Neural progenitor cell (in vitro differentiated cells): ENCODE results near the gene PITPNM3. TPM values are rescaled to one million over a fixed set of nuclear protein-coding genes. Genes with fewer than 3 reads are reported as not detected.

ENCODE experiments used
- DNase-seq: peaks from one replicate; pipeline ENCODE4 v3.0.0-alpha.2; 2016; ENCODE audit warnings: low spot score
- H2AFZ ChIP-seq: fragments of 200-600 bp; sonication (generic); replicated peaks from 2 replicates; pipeline ENCODE4 v1.6.1; 2016; ENCODE audit warnings: antibody characterized with exemption
- H3F3A ChIP-seq: fragments of 200-600 bp; sonication (generic); 2 replicates; pipeline ENCODE4 v1.6.1; 2016; ENCODE audit warnings: antibody characterized with exemption, low read depth
- H3K27ac ChIP-seq: fragments of 200-600 bp; sonication (generic); 2 replicates; pipeline ENCODE4 v1.5.1; 2016; ENCODE audit warnings: mild to moderate bottlenecking
- H3K27me3 ChIP-seq: fragments of 200-600 bp; sonication (generic); 2 replicates; pipeline ENCODE4 v1.6.1; 2016; ENCODE audit warnings: mild to moderate bottlenecking, moderate library complexity
- H3K36me3 ChIP-seq: fragments of 200-600 bp; sonication (generic); 2 replicates; pipeline ENCODE4 v1.5.1; 2016
- H3K4me1 ChIP-seq: fragments of 200-600 bp; sonication (generic); 2 replicates; pipeline ENCODE4 v1.6.1; 2016; ENCODE audit warnings: mixed run types
- H3K4me2 ChIP-seq: fragments of 200-600 bp; sonication (generic); 2 replicates; pipeline ENCODE4 v1.6.1; 2016
- H3K4me3 ChIP-seq: fragments of 200-600 bp; sonication (generic); 2 replicates; pipeline ENCODE4 v1.5.1; 2016
- H3K79me2 ChIP-seq: fragments of 200-600 bp; sonication (generic); 2 replicates; pipeline ENCODE4 v1.6.1; 2016; ENCODE audit warnings: low read depth
- H3K9ac ChIP-seq: fragments of 200-600 bp; sonication (generic); 2 replicates; pipeline ENCODE4 v1.6.1; 2016
- H3K9me3 ChIP-seq: fragments of 200-600 bp; sonication (generic); 2 replicates; pipeline ENCODE4 v1.5.1; 2016; ENCODE audit warnings: low read depth
- H4K20me1 ChIP-seq: fragments of 200-600 bp; sonication (generic); 2 replicates; pipeline ENCODE4 v1.6.1; 2016; ENCODE audit warnings: low read depth
- H3K27ac Mint-ChIP-seq: 3 replicates; pipeline ENCODE4 v1.8.0; 2021; ENCODE audit warnings: mixed read lengths
- H3K27me3 Mint-ChIP-seq: 2 replicates; pipeline ENCODE4 v1.8.0; 2022; ENCODE audit warnings: low read depth, mild to moderate bottlenecking, inconsistent platforms, moderate library complexity, mixed read lengths; ENCODE audit not compliant: insufficient read depth
- H3K36me3 Mint-ChIP-seq: 3 replicates; pipeline ENCODE4 v1.8.0; 2021; ENCODE audit warnings: mixed read lengths
- H3K4me1 Mint-ChIP-seq: 3 replicates; pipeline ENCODE4 v1.8.0; 2021; ENCODE audit warnings: mixed read lengths
- H3K4me3 Mint-ChIP-seq: 3 replicates; pipeline ENCODE4 v1.8.0; 2021; ENCODE audit warnings: mild to moderate bottlenecking, moderate library complexity, mixed read lengths
- H3K9me3 Mint-ChIP-seq: 3 replicates; pipeline ENCODE4 v1.8.0; 2020; ENCODE audit warnings: mixed read lengths
- CTCF ChIP-seq: fragments of 200-600 bp; sonication (generic); IDR thresholded peaks from 2 replicates; pipeline ENCODE4 v1.5.1; 2017; ENCODE audit warnings: antibody characterized with exemption, mild to moderate bottlenecking
- EZH2 ChIP-seq: fragments of 200-600 bp; sonication (generic); IDR thresholded peaks from 2 replicates; pipeline ENCODE4 v1.6.1; 2017; ENCODE audit warnings: antibody characterized with exemption, mild to moderate bottlenecking, moderate library complexity
- EZH2phosphoT487 ChIP-seq: fragments of 200-600 bp; sonication (generic); IDR thresholded peaks from 2 replicates; pipeline ENCODE4 v1.6.1; 2017; ENCODE audit warnings: antibody characterized with exemption
- total RNA-seq: library from RNA; depleted of rRNA; stranded (reverse); fragments of >200 nt; gene quantifications from 2 replicates; pipeline ENCODE4 v1.2.3, GENCODE V29; 2015; ENCODE audit warnings: low replicate concordance

The PITPNM3 gene
- total RNA-seq, 1 donor from 2014 or later, result 2.8 TPM

- Mint-ChIP-seq H3K27ac (peak overlapping the region; percentile 95), H3K27me3 (peaks cover 15% of the 10 kb centered on the region), H3K4me1 (peaks cover 48% of the 10 kb centered on the region), H3K36me3 (no peaks in the 10 kb centered on the region), H3K9me3 (no peaks in the 10 kb centered on the region), H3K4me3 (peak overlapping the region; percentile 67)
- H3K27me3 ChIP-seq, result no peaks in the 10 kb centered on the region
- H3K9me3 ChIP-seq, result no peaks in the 10 kb centered on the region
- peaks cover 42% of the 10 kb centered on the region for H3K4me1 ChIP-seq
- H3K79me2 ChIP-seq, result no peaks in the 10 kb centered on the region
- DNase-seq, result no peak
- no peak overlapping the region for H2AFZ ChIP-seq
- H3K27ac ChIP-seq, result no peak overlapping the region
- H4K20me1 ChIP-seq, result no peaks in the 10 kb centered on the region
- H3K9ac ChIP-seq, result no peak overlapping the region
- H3K4me3 ChIP-seq, result peak overlapping the region; percentile 7
- H3K4me2 ChIP-seq, result peak overlapping the region; percentile 64
- H3K36me3 ChIP-seq, result no peaks in the 10 kb centered on the region
- no peak for TF ChIP-seq CTCF
- no peak for TF ChIP-seq EZH2phosphoT487
- no peak for TF ChIP-seq EZH2
- peaks cover 26% of the 10 kb centered on the region for H3F3A ChIP-seq
Observed at GRCh38 chr17:6461246-6461645, 95.1 kb downstream of the PITPNM3 start.

GRCh38 chr17:6460531-6461161, 95.7 kb downstream of the PITPNM3 start:
- Mint-ChIP-seq H3K36me3 (no peaks in the 10 kb centered on the region), H3K9me3 (no peaks in the 10 kb centered on the region), H3K4me1 (peaks cover 48% of the 10 kb centered on the region), H3K27me3 (peaks cover 16% of the 10 kb centered on the region), H3K27ac (peak overlapping the region; percentile 11), H3K4me3 (peak overlapping the region; percentile 67)
- H2AFZ ChIP-seq, result no peak overlapping the region
- H3K36me3 ChIP-seq, result no peaks in the 10 kb centered on the region
- no peak overlapping the region for H3K9ac ChIP-seq
- H3K4me1 ChIP-seq, result peaks cover 42% of the 10 kb centered on the region
- no peaks in the 10 kb centered on the region for H3K79me2 ChIP-seq
- H3K27me3 ChIP-seq, result no peaks in the 10 kb centered on the region
- peak overlapping the region; percentile 37 for H3K27ac ChIP-seq
- peaks cover 32% of the 10 kb centered on the region for H3F3A ChIP-seq
- no peak for DNase-seq
- H3K4me2 ChIP-seq, result peak overlapping the region; percentile 64
- no peaks in the 10 kb centered on the region for H3K9me3 ChIP-seq
- TF ChIP-seq EZH2 (no peak), EZH2phosphoT487 (no peak), CTCF (no peak)
- no peak overlapping the region for H3K4me3 ChIP-seq
- no peaks in the 10 kb centered on the region for H4K20me1 ChIP-seq

- Histone ChIP-seq H3K4me2 (peak overlapping the region; percentile 10), H3K27ac (no peak overlapping the region), H3K27me3 (no peaks in the 10 kb centered on the region), H3K4me3 (no peak overlapping the region), H3K9me3 (no peaks in the 10 kb centered on the region), H3F3A (peaks cover 35% of the 10 kb centered on the region), H3K9ac (no peak overlapping the region), H3K4me1 (peaks cover 57% of the 10 kb centered on the region), H2AFZ (no peak overlapping the region), H3K79me2 (no peaks in the 10 kb centered on the region), H3K36me3 (no peaks in the 10 kb centered on the region), H4K20me1 (no peaks in the 10 kb centered on the region)
- Mint-ChIP-seq H3K4me1 (peaks cover 55% of the 10 kb centered on the region), H3K4me3 (no peak overlapping the region), H3K27ac (no peak overlapping the region), H3K36me3 (no peaks in the 10 kb centered on the region), H3K27me3 (peaks cover 16% of the 10 kb centered on the region), H3K9me3 (no peaks in the 10 kb centered on the region)
- no peak for DNase-seq
- TF ChIP-seq EZH2phosphoT487, result no peak
- TF ChIP-seq CTCF, result no peak
- TF ChIP-seq EZH2, result no peak
Observed at GRCh38 chr17:6458460-6458950, 97.8 kb downstream of the PITPNM3 start.
